Endothelial cell of umbilical vein (primary cell): ENCODE measurements around the gene MRO.

ENCODE experiments used
- EZH2 ChIP-seq: IDR thresholded peaks from 2 replicates; pipeline ENCODE4 v1.6.1; 2012; ENCODE audit warnings: borderline replicate concordance, low read depth, mild to moderate bottlenecking, moderate library complexity, low read length, inconsistent platforms; ENCODE audit not compliant: severe bottlenecking
- JUN ChIP-seq: IDR thresholded peaks from 2 replicates; pipeline ENCODE4 v1.6.1; 2011; ENCODE audit warnings: borderline replicate concordance, low read depth; ENCODE audit not compliant: insufficient read length, insufficient read depth
- MYC ChIP-seq: IDR thresholded peaks from one replicate; pipeline ENCODE4 v1.6.1; 2011; ENCODE audit warnings: mild to moderate bottlenecking, low read depth, low read length
- POLR2A ChIP-seq: IDR thresholded peaks from 2 replicates; pipeline ENCODE4 v1.6.1; 2012; ENCODE audit warnings: low read depth, mild to moderate bottlenecking, control low read depth, low read length
- POLR2AphosphoS5 ChIP-seq: IDR thresholded peaks from 2 replicates; pipeline ENCODE4 v1.6.1; 2012; ENCODE audit warnings: low read depth, mild to moderate bottlenecking, control low read depth, low read length, moderate library complexity; ENCODE audit not compliant: insufficient read depth
- TF ChIP-seq, protein P1 (sequence below), 2 donors: IDR thresholded peaks; 1 replicate in 1 of 2; 2 replicates in 1 of 2; pipeline ENCODE4 v1.5.1; 2011; ENCODE audit warnings: low read length in 2 of 2, mild to moderate bottlenecking in 2 of 2, moderate library complexity in 2 of 2, control low read depth in 1 of 2, inconsistent platforms in 1 of 2, low read depth in 1 of 2; ENCODE audit not compliant: insufficient read depth in 1 of 2; ENCODE audit errors: extremely low read depth in 1 of 2
- TF ChIP-seq, protein P2 (sequence below): IDR thresholded peaks from 2 replicates; pipeline ENCODE4 v1.6.1; 2011; ENCODE audit not compliant: insufficient read depth, insufficient read length

DNA sequence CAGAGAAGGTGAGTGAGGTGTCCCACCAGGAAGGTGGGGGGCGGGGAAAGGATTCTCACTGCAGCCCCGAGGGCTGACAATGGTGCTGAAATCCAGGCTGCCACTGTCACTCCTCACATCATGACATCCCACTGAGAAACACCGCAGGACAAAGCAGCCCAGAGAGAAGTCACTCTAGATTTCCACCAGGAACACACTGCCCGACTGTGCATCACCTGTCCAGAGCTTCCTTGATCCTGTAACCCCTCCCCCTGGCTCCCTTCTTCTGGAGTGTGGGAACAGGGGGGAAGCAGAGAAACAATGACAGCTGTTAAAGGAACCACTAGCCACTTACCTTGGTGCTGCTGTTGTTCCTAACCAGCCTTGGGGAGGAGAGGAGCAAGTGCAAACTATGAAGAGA is 69.9 kb downstream of the MRO start:
- TF ChIP-seq POLR2A (no peak), JUN (no peak), POLR2AphosphoS5 (no peak), EZH2 (no peak), MYC (no peak)
- TF ChIP-seq, protein P1, sequence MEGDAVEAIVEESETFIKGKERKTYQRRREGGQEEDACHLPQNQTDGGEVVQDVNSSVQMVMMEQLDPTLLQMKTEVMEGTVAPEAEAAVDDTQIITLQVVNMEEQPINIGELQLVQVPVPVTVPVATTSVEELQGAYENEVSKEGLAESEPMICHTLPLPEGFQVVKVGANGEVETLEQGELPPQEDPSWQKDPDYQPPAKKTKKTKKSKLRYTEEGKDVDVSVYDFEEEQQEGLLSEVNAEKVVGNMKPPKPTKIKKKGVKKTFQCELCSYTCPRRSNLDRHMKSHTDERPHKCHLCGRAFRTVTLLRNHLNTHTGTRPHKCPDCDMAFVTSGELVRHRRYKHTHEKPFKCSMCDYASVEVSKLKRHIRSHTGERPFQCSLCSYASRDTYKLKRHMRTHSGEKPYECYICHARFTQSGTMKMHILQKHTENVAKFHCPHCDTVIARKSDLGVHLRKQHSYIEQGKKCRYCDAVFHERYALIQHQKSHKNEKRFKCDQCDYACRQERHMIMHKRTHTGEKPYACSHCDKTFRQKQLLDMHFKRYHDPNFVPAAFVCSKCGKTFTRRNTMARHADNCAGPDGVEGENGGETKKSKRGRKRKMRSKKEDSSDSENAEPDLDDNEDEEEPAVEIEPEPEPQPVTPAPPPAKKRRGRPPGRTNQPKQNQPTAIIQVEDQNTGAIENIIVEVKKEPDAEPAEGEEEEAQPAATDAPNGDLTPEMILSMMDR (IDR thresholded peaks at IDR 0.05; ENCODE audit: extremely low read depth in 1 of 2, insufficient read depth in 1 of 2, low read depth in 1 of 2, low read length in 2 of 2) = no peak
- TF ChIP-seq, protein P2, sequence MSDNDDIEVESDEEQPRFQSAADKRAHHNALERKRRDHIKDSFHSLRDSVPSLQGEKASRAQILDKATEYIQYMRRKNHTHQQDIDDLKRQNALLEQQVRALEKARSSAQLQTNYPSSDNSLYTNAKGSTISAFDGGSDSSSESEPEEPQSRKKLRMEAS = no peak
